RWPE1 (cell line): Measurements from ENCODE around the gene RNF220.

ENCODE experiments used
- CTCF ChIA-PET: fragments of 350-600 bp; sonication (Branson Sonifier 250); formaldehyde crosslinking; extraction: SDS; loops from one replicate; lab custom pipeline; 2021; lab: Yijun Ruan, JAX
- POLR2A ChIA-PET: fragments of 400-600 bp; formaldehyde crosslinking; extraction: SDS; loops from one replicate; lab custom pipeline; 2020; ENCODE audit warnings: antibody characterized with exemption; ENCODE audit not compliant: low non-redundant PET; lab: Yijun Ruan, JAX
- DNase-seq: peaks from one replicate; pipeline ENCODE4 v3.0.0; 2012; ENCODE audit warnings: low spot score
- H3K27ac ChIP-seq: fragments of 450-650 bp; 2 replicates; pipeline ENCODE4 v1.5.1; 2017
- CTCF ChIP-seq: fragments of 450-650 bp; conservative IDR thresholded peaks from 2 replicates; pipeline ENCODE4 v1.5.1; 2017; ENCODE audit warnings: low read depth, mild to moderate bottlenecking

Gene RNF220

GRCh38 chr1:44412601-44413000, 7.5 kb downstream of the RNF220 start:
- ChIA-PET POLR2A (no interaction called here), CTCF (no interaction called here)
- no peak for DNase-seq

DNA sequence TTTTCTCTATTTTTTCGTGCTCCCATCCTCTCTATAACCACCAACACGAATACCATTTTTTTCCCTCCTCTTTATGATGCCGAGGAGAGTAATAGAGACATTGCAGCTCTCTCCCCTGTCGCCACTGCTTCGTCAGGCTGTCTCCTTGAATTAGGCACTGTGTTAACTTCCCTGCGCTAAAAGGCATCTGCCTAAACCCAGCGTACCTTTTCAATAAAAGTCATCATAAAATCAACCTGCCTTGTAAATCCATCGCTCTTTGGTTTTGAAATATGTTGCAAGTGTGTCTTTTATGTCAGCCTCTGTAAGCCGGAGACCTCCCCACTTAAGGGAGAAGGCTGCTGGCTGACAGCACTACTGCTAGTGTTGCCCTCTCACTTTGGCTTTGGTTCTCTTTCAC, 8.7 kb downstream of the RNF220 start:
- DNase-seq, result no peak
- CTCF ChIA-PET, result interaction anchor here (0.6 kb wide), 1 partner anchor 788 kb away, joined by 3 read pairs; no protein-coding TSS in a partner anchor
- TF ChIP-seq CTCF, result no peak
- H3K27ac ChIP-seq, result no peak overlapping the region
- POLR2A ChIA-PET, result no interaction called here

More at GRCh38 chr1:44412601-44413000, 7.5 kb downstream of the RNF220 start:
- H3K27ac ChIP-seq, result no peak overlapping the region
- TF ChIP-seq CTCF, result no peak

DNA sequence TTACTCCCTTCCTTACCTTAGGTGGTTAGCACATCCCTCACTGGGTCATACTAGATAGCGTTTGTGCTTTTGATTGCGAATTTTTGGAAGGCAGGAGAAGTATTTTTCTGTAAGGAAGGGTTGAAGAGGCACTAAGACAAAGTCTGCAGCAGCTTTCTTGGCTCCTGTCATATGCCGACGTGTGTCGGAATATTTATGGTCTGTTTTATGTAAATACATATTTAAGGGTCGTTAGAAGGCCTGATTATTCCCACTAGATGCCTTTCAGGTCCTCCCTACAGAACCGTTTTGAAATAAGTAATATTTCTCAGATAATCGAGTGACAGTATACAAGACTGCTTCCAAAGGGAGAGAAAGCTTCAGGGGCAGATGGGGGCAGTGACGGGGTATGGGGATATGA, 10.0 kb downstream of the RNF220 start:
- no peak for TF ChIP-seq CTCF
- POLR2A ChIA-PET, result no interaction called here
- no peak for DNase-seq
- no peak overlapping the region for H3K27ac ChIP-seq
- CTCF ChIA-PET, result no interaction called here

- no peak overlapping the region for H3K27ac ChIP-seq
- TF ChIP-seq CTCF, result no peak
- CTCF ChIA-PET, result no interaction called here
- POLR2A ChIA-PET, result no interaction called here
- no peak for DNase-seq
Measured at GRCh38 chr1:44416408-44416807, 11.4 kb downstream of the RNF220 start.

DNA sequence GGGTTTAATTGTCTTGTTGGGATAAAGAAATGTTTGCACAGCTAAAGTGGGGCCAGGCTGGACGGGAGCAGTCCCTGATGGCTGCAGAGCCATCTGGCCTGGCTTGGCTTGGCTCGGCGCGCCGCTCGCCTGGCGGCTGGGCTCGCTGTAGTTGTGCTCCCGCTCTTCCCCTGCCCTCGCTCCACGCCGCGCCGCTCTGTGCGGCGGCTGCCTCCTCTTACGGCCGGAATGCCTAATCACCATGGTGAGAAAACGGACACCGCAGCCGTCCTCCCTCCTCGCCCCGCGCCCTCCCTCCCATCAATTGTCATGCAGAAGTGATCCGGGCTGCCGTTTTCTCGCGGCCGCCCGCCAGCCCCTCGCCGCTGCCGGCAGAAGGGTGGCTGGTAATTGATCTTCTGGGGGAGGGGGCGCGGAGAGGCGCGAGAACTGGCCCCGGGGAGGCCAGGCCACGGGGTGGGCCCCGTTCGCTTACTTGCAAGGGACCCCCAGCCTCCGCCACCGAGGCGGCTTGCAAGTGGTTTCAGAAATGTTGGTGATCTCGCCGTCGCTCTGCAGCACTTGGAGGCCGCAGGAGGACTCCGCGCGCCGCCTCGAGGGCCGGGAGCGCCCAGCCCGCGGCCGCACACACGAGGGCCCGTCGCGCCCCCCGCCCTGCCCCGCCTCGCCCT, 12.4 kb downstream of the RNF220 start:
- DNase-seq, result no peak
- no peak overlapping the region for H3K27ac ChIP-seq
- ChIA-PET POLR2A (no interaction called here), CTCF (no interaction called here)
- no peak for TF ChIP-seq CTCF

DNA sequence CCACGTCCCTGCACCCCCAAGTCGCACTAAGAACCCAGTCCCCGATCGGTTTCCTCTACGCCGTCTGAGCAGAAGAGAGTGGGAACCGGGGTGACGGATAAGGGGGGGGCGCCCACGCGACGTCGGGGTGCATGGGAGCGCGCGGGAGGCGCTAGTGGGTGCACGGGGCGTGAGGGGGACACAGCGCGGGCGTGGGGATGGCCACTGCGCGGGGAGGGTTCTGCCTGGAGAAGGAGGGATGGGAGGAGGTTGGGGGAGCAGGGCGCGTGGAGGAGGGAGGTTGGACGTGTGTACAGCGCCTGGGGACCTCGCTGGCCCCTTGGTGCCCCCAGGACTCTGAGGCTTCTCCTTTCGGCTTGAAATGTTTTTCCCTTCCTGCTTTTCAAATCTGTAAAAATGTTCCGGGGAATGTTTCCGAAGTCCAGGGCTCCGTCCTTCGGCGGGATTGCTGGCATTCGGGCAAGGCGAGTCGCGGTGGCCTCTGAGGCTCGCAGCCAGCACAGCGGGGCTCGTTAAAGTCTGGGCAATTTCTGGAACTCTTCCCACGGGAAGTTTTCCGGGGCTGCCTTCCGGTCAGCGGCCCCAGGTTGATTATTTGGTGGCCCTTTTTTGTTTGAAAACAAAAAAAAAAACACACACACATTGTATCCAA, 13.1 kb downstream of the RNF220 start:
- TF ChIP-seq CTCF, result no peak
- DNase-seq, result no peak
- no peak overlapping the region for H3K27ac ChIP-seq
- POLR2A ChIA-PET, result no interaction called here
- CTCF ChIA-PET, result no interaction called here
